Chondrocyte (in vitro differentiated cells): ENCODE data around the gene HOXD13. TPM values are rescaled to one million over a fixed set of nuclear protein-coding genes. Genes with fewer than 3 reads are reported as not detected.
A peak's percentile ranks its signal among the peaks of the same experiment; 100 is the strongest.

Experiments used
- DNase-seq: peaks from one replicate; pipeline ENCODE4 v3.0.0; 2021; ENCODE audit warnings: mixed read lengths, low spot score
- H3K27ac Mint-ChIP-seq: one replicate; pipeline ENCODE4 v1.8.0; 2021; ENCODE audit warnings: mild to moderate bottlenecking, moderate library complexity, mixed read lengths; ENCODE audit not compliant: unreplicated experiment
- H3K27me3 Mint-ChIP-seq: 2 replicates; pipeline ENCODE4 v1.8.0; 2021; ENCODE audit warnings: low read depth, mixed read lengths
- H3K36me3 Mint-ChIP-seq: 2 replicates; pipeline ENCODE4 v1.8.0; 2021; ENCODE audit warnings: low read depth, mixed read lengths
- H3K4me1 Mint-ChIP-seq: 2 replicates; pipeline ENCODE4 v1.8.0; 2021; ENCODE audit warnings: low read depth, mild to moderate bottlenecking, mixed read lengths
- H3K4me3 Mint-ChIP-seq: one replicate; pipeline ENCODE4 v1.8.0; 2021; ENCODE audit warnings: mild to moderate bottlenecking, moderate library complexity, mixed read lengths; ENCODE audit not compliant: unreplicated experiment
- H3K9me3 Mint-ChIP-seq: 2 replicates; pipeline ENCODE4 v1.8.0; 2021; ENCODE audit warnings: low read depth, mixed read lengths
- CTCF ChIP-seq: fragments of 200-600 bp; sonication (generic); IDR thresholded peaks from 2 replicates; pipeline ENCODE4 v1.5.0; 2021; ENCODE audit warnings: antibody characterized with exemption, mild to moderate bottlenecking, moderate library complexity
- total RNA-seq: library from RNA; stranded (reverse); gene quantifications from 3 replicates; pipeline ENCODE4 v1.2.1, GENCODE V29; 2021

Gene HOXD13
- total RNA-seq, 1 donor from 2014 or later = not detected

- H3K27ac Mint-ChIP-seq = no peak overlapping the region
- H3K4me1 Mint-ChIP-seq = peaks cover 7% of the 10 kb centered on the region
- TF ChIP-seq CTCF = peak; percentile 85
- peak overlapping the region; percentile 12 for H3K4me3 Mint-ChIP-seq
- H3K9me3 Mint-ChIP-seq = peaks cover 9% of the 10 kb centered on the region
- no peak for DNase-seq
- H3K36me3 Mint-ChIP-seq = peaks cover 7% of the 10 kb centered on the region
- H3K27me3 Mint-ChIP-seq = peaks cover 80% of the 10 kb centered on the region
These were observed 48.2 kb downstream of the HOXD13 start for GRCh38 chr2:176140513-176141317.

GRCh38 chr2:176142281-176142680 is 49.8 kb downstream of the HOXD13 start:
- Mint-ChIP-seq H3K4me1 (no peaks in the 10 kb centered on the region), H3K9me3 (peaks cover 9% of the 10 kb centered on the region), H3K36me3 (peaks cover 6% of the 10 kb centered on the region), H3K4me3 (no peak overlapping the region), H3K27me3 (peaks cover 86% of the 10 kb centered on the region), H3K27ac (no peak overlapping the region)
- TF ChIP-seq CTCF = no peak
- no peak for DNase-seq

Other genes starting within 250 kb of the HOXD13 start
- 51.0 to 59.5 TPM (median 53.3 TPM) in 3 replicates for gene LNPK, start 90.5 kb upstream of the HOXD13 start, total RNA-seq
- gene EVX2, start 8.8 kb upstream of the HOXD13 start, total RNA-seq = not detected in 3 replicates
- gene HOXD12, start 7.1 kb downstream of the HOXD13 start, total RNA-seq = not detected in 3 replicates
- gene HOXD11, start 14.6 kb downstream of the HOXD13 start, total RNA-seq = not detected in 3 replicates
- not detected in 3 replicates for gene HOXD10, start 24.1 kb downstream of the HOXD13 start, total RNA-seq
- gene HOXD9, start 30.0 kb downstream of the HOXD13 start, total RNA-seq = not detected in 3 replicates
- not detected in 3 replicates for gene HOXD8, start 37.0 kb downstream of the HOXD13 start, total RNA-seq
- gene HOXD4, start 58.8 kb downstream of the HOXD13 start, total RNA-seq = not detected in 3 replicates
- not detected in 3 replicates for gene HOXD3, start 64.6 kb downstream of the HOXD13 start, total RNA-seq
- not detected in 3 replicates for gene HOXD1, start 95.9 kb downstream of the HOXD13 start, total RNA-seq
- gene MTX2, start 176.7 kb downstream of the HOXD13 start, total RNA-seq = 19.4 to 21.3 TPM (median 19.5 TPM) in 3 replicates